Measurements from ENCODE around the gene BTN3A1.
"Not testable (repeated sequence)": the region's sequence is repeated elsewhere in the genome, so short reads cannot be mapped to it uniquely, and the experiment has no call there.

BTN3A1 gene

GRCh38 chr6:26431258-26432172 is 29.4 kb downstream of the BTN3A1 start:
- no peak overlapping the region for H3K4me3 ChIP-seq (replicated peaks; ENCODE audit: low read depth, low read length)
- peak; percentile 23 for DNase-seq (ENCODE audit: low read depth)
- TF ChIP-seq, protein P1, sequence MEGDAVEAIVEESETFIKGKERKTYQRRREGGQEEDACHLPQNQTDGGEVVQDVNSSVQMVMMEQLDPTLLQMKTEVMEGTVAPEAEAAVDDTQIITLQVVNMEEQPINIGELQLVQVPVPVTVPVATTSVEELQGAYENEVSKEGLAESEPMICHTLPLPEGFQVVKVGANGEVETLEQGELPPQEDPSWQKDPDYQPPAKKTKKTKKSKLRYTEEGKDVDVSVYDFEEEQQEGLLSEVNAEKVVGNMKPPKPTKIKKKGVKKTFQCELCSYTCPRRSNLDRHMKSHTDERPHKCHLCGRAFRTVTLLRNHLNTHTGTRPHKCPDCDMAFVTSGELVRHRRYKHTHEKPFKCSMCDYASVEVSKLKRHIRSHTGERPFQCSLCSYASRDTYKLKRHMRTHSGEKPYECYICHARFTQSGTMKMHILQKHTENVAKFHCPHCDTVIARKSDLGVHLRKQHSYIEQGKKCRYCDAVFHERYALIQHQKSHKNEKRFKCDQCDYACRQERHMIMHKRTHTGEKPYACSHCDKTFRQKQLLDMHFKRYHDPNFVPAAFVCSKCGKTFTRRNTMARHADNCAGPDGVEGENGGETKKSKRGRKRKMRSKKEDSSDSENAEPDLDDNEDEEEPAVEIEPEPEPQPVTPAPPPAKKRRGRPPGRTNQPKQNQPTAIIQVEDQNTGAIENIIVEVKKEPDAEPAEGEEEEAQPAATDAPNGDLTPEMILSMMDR (IDR thresholded peaks at IDR 0.05; ENCODE audit: low read length, missing control alignments), result no peak

DNA sequence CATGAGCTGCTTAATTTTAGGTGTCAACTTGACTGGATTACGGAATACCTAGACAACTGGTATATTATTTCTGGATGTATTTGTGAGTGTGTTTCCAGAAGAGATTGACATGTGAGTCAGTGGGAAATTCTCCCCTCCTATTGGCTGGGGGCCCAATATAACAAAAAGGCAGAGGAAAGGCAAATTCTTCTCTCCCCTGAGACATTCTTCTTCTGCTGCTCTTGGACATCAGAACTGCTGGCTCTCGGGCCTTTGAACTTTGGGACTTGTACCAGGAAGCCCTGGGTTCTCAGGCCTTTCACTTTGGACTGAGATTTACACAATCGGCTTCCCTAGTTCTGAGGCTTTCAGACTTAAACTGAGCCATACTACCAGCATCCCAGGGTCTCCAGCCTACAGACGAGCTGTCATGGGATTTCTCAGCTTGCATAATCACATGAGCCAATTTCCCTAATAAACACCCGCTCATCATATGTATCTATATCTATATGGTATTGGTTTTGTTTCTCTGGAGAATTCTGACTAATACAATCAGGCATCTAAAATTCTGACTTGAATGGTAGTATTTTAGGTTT is 30.6 kb downstream of the BTN3A1 start:
- no peak overlapping the region for H3K4me3 ChIP-seq (replicated peaks; ENCODE audit: low read depth, low read length)
- TF ChIP-seq, protein P1 (IDR thresholded peaks at IDR 0.05; ENCODE audit: low read length, missing control alignments), result no peak
- DNase-seq (ENCODE audit: low read depth), result peak; percentile 57

- H3K4me3 ChIP-seq (replicated peaks; ENCODE audit: low read depth, low read length); DNase-seq (ENCODE audit: low read depth): not testable (repeated sequence)
These were observed 31.6 kb downstream of the BTN3A1 start for GRCh38 chr6:26433680-26434079.

- no peak for DNase-seq (ENCODE audit: low read depth)
- H3K4me3 ChIP-seq (replicated peaks; ENCODE audit: low read depth, low read length), result no peak overlapping the region
- TF ChIP-seq, protein P1 (IDR thresholded peaks at IDR 0.05; ENCODE audit: low read length, missing control alignments), result no peak
These were observed 33.9 kb downstream of the BTN3A1 start for GRCh38 chr6:26436018-26436417.

- DNase-seq (ENCODE audit: low read depth), result no peak
- no peak overlapping the region for H3K4me3 ChIP-seq (replicated peaks; ENCODE audit: low read depth, low read length)
- TF ChIP-seq, protein P1 (IDR thresholded peaks at IDR 0.05; ENCODE audit: low read length, missing control alignments), result no peak
These were observed 35.5 kb downstream of the BTN3A1 start for GRCh38 chr6:26437550-26437949.

GRCh38 chr6:26438000-26438399 is 35.9 kb downstream of the BTN3A1 start:
- H3K4me3 ChIP-seq (replicated peaks; ENCODE audit: low read depth, low read length), result no peak overlapping the region
- TF ChIP-seq, protein P1 (IDR thresholded peaks at IDR 0.05; ENCODE audit: low read length, missing control alignments), result no peak
- no peak for DNase-seq (ENCODE audit: low read depth)
